ENCODE data around the gene LMTK2.

DNA sequence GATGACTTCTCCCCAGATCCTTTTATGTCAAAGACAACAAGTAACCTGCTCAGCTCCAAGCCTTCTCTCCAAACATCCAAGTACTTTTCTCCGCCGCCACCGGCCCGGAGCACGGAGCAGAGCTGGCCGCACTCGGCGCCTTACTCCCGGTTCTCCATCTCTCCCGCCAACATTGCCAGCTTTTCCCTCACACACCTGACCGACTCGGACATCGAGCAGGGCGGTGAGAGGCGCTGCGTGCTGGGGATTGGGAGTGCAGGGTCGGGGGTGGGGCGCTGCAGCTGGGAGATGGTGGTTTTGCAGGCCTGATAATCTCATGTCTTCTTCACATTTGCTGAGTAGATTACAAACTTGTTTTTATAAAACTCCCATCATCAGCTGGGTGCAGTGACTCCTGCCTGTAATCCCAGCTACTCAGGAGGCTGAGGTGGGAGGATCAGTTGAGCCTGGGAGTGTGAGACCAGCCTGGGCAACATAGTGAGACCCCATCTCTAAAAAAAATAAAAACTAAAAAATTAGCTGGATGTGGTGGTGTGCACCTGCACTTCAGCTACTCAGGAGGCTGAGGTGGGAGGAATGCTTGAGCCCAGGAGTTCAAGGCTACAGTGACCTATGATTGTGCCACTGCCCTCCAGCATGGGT is 97.4 kb downstream of the LMTK2 start:
- TF ChIP-seq, protein P1, sequence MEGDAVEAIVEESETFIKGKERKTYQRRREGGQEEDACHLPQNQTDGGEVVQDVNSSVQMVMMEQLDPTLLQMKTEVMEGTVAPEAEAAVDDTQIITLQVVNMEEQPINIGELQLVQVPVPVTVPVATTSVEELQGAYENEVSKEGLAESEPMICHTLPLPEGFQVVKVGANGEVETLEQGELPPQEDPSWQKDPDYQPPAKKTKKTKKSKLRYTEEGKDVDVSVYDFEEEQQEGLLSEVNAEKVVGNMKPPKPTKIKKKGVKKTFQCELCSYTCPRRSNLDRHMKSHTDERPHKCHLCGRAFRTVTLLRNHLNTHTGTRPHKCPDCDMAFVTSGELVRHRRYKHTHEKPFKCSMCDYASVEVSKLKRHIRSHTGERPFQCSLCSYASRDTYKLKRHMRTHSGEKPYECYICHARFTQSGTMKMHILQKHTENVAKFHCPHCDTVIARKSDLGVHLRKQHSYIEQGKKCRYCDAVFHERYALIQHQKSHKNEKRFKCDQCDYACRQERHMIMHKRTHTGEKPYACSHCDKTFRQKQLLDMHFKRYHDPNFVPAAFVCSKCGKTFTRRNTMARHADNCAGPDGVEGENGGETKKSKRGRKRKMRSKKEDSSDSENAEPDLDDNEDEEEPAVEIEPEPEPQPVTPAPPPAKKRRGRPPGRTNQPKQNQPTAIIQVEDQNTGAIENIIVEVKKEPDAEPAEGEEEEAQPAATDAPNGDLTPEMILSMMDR (conservative IDR thresholded peaks at IDR 0.05; ENCODE audit: low read length): no peak
- no peak for TF ChIP-seq EZH2phosphoT487 (IDR thresholded peaks at IDR 0.05; ENCODE audit: borderline replicate concordance, low read depth, low read length)

Measured in OCI-LY7 (cell line).